ENCODE measurements around the gene LRRC17. TPM values are rescaled to one million over a fixed set of nuclear protein-coding genes. Genes with fewer than 3 reads are reported as not detected.

LRRC17 gene
- total and polyA plus RNA-seq, 2 experiments from 2014 or later: 20.4 to 40.8 TPM

Other genes starting within 250 kb of the LRRC17 start
- gene POLR2J2, start 241.3 kb upstream of the LRRC17 start, total RNA-seq: 1.6 TPM in 2 replicates
- 3.5 and 8.7 TPM in 2 replicates for gene POLR2J2, start 241.3 kb upstream of the LRRC17 start, polyA plus RNA-seq
- 9.2 and 16.0 TPM in 2 replicates for gene FAM185A, start 164.0 kb upstream of the LRRC17 start, total RNA-seq
- 4.8 and 6.3 TPM in 2 replicates for gene FAM185A, start 164.0 kb upstream of the LRRC17 start, polyA plus RNA-seq
- 1.8 and 3.3 TPM in 2 replicates for gene FBXL13, start 161.8 kb downstream of the LRRC17 start, total RNA-seq
- 0.10 and 0.30 TPM in 2 replicates for gene FBXL13, start 161.8 kb downstream of the LRRC17 start, polyA plus RNA-seq
- gene ARMC10, start 162.1 kb downstream of the LRRC17 start, total RNA-seq: 27.2 and 35.7 TPM in 2 replicates
- 28.5 and 33.5 TPM in 2 replicates for gene ARMC10, start 162.1 kb downstream of the LRRC17 start, polyA plus RNA-seq
- gene NAPEPLD, start 236.1 kb downstream of the LRRC17 start, total RNA-seq: 11.0 and 17.3 TPM in 2 replicates
- gene NAPEPLD, start 236.1 kb downstream of the LRRC17 start, polyA plus RNA-seq: 12.0 and 12.9 TPM in 2 replicates